Kidney (tissue), 14 donors: ENCODE data around the gene FTCD. TPM values are rescaled to one million over a fixed set of nuclear protein-coding genes. Genes with fewer than 3 reads are reported as not detected.
A peak's percentile ranks its signal among the peaks of the same experiment; 100 is the strongest.

Experiments used
- DNase-seq, 5 donors: peaks; one replicate each; pipeline ENCODE4 v3.0.0-alpha.2; 2013 to 2020
- FAIRE-seq: peaks from 2 replicates; lab custom pipeline; 2012; peaks lifted over from hg19 to GRCh38; lab: Jason Lieb, UNC
- H3K27ac ChIP-seq, 2 donors: one replicate each; pipeline ENCODE4 v1.7.0; 2013; ENCODE audit warnings: low read depth in 2 of 2, low read length in 2 of 2, inconsistent platforms in 1 of 2
- H3K27me3 ChIP-seq: one replicate; pipeline ENCODE4 v1.7.1; 2013; ENCODE audit warnings: low read length, inconsistent platforms; ENCODE audit not compliant: control insufficient read depth, insufficient read depth
- H3K36me3 ChIP-seq, 3 donors: one replicate each; pipeline versions ENCODE4 v1.7.0 to v1.7.1; 2013; ENCODE audit warnings: low read length in 3 of 3, control low read depth in 1 of 3, inconsistent platforms in 1 of 3; ENCODE audit not compliant: insufficient read depth in 3 of 3, control insufficient read depth in 2 of 3
- H3K4me1 ChIP-seq, 3 donors: one replicate each; pipeline versions ENCODE4 v1.7.0 to v1.7.1; 2013; ENCODE audit warnings: low read length in 3 of 3, inconsistent platforms in 1 of 3, low read depth in 1 of 3; ENCODE audit not compliant: control insufficient read depth in 2 of 3, insufficient read depth in 2 of 3
- H3K4me3 ChIP-seq, 3 donors: one replicate each; pipeline versions ENCODE4 v1.7.0 to v1.8.1; 2013; ENCODE audit warnings: low read length in 3 of 3, control low read depth in 1 of 3, inconsistent platforms in 1 of 3
- H3K9ac ChIP-seq, 3 donors: one replicate each; pipeline versions ENCODE4 v1.7.0 to v1.7.1; 2013; ENCODE audit warnings: low read length in 3 of 3, control low read depth in 1 of 3, inconsistent platforms in 1 of 3
- H3K9me3 ChIP-seq, 3 donors: one replicate each; pipeline versions ENCODE4 v1.7.0 to v1.7.1; 2013; ENCODE audit warnings: low read length in 3 of 3, control low read depth in 1 of 3, inconsistent platforms in 1 of 3; ENCODE audit not compliant: control insufficient read depth in 2 of 3, insufficient read depth in 1 of 3
- CTCF ChIP-seq: IDR thresholded peaks from 3 replicates; pipeline ENCODE4 v1.5.1; 2012; ENCODE audit warnings: mild to moderate bottlenecking, moderate library complexity, borderline replicate concordance; ENCODE audit not compliant: insufficient read depth; ENCODE audit errors: extremely low read depth
- intact Hi-C: fragments of 100-400 bp; cut with DNase I; formaldehyde crosslinking; loops from one replicate; pipeline ENCODE4 v1.11.1; 2022
- polyA plus RNA-seq: library from polyadenylated mRNA; stranded (reverse); fragments of 350-450 nt; fragmentation: Illumina TruSeq; extraction: RNeasy Lipid Tissue Mini Kit (QIAGEN cat#74804); gene quantifications from one replicate; pipeline ENCODE4 v1.2.3, GENCODE V29; 2014; ENCODE audit warnings: low read depth, low replicate concordance; ENCODE audit not compliant: insufficient read depth
- total RNA-seq: library from RNA; stranded (reverse); fragmentation: NEBNext Ultra II Directional; extraction: Animal tissue kit (Norgen Biotek cat#: 25700); gene quantifications from one replicate; pipeline ENCODE4 v1.2.1, GENCODE V29; 2021
- donor health status: control.
- donor health status: control.
- donor health status: control.
- donor health status: control.
- donor health status: control.
- donor health status: DM: yes; HTN: yes; CAD: no.
- donor health status: Normal renal cell carcinoma (clear cell type).

Gene FTCD
- total and polyA plus RNA-seq, 2 donors from 2014 or later = 51.6 to 273 TPM

GRCh38 chr21:46156678-46157077 is 1.3 kb upstream of the FTCD start:
- no peak for TF ChIP-seq CTCF
- H3K4me1 ChIP-seq = peaks cover 0 to 2% (median 0%) of the 10 kb centered on the region in 3 donors
- no peaks in the 10 kb centered on the region for H3K36me3 ChIP-seq
- no peak overlapping the region for H3K9ac ChIP-seq
- H3K9me3 ChIP-seq = no peaks in the 10 kb centered on the region
- H3K27ac ChIP-seq = no peak overlapping the region
- H3K4me3 ChIP-seq = no peak overlapping the region
- H3K27me3 ChIP-seq = no peaks in the 10 kb centered on the region
- FAIRE-seq = no peak
- DNase-seq = no peak
- intact Hi-C loops = no loop called here

- Histone ChIP-seq H3K36me3 (no peaks in the 10 kb centered on the region), H3K27ac (peak overlapping the region in 1 of 2 donors; percentile 86), H3K4me1 (peaks cover 0 to 2% (median 0%) of the 10 kb centered on the region in 3 donors), H3K4me3 (peak overlapping the region in 1 of 3 donors; percentile 37), H3K27me3 (no peaks in the 10 kb centered on the region), H3K9me3 (no peaks in the 10 kb centered on the region), H3K9ac (no peak overlapping the region)
- FAIRE-seq (no peak), DNase-seq (peak in 1 of 5 donors; percentile 36)
- intact Hi-C loops = no loop called here
- no peak for TF ChIP-seq CTCF
Observed at GRCh38 chr21:46156378-46156645, 933 bp upstream of the FTCD start.

- Histone ChIP-seq H3K27me3 (no peaks in the 10 kb centered on the region), H3K36me3 (no peaks in the 10 kb centered on the region), H3K4me1 (peaks cover 0 to 2% (median 0%) of the 10 kb centered on the region in 3 donors), H3K27ac (peak overlapping the region; percentile 65 to 92), H3K9ac (peak overlapping the region in 2 of 3 donors; percentile 25 to 55), H3K4me3 (peak overlapping the region in 2 of 3 donors; percentile 62 to 70), H3K9me3 (no peaks in the 10 kb centered on the region)
- FAIRE-seq (no peak), DNase-seq (peak in 2 of 5 donors; percentile 7 to 53)
- intact Hi-C loops = no loop called here
- TF ChIP-seq CTCF = no peak
Observed at GRCh38 chr21:46154955-46155513, 345 bp downstream of the FTCD start.
